Raji (cell line): ENCODE results near the gene PNRC2.

ENCODE experiments used
- POLR2A ChIP-seq: IDR thresholded peaks from 2 replicates; pipeline ENCODE4 v1.6.1; 2011; ENCODE audit warnings: low read depth, low read length, control low read depth; ENCODE audit not compliant: insufficient read depth

The PNRC2 gene

GRCh38 chr1:24003331-24003972, 43.8 kb downstream of the PNRC2 start:
- TF ChIP-seq POLR2A: peak; percentile 26; the same call in 1 of the 2 replicates

GRCh38 chr1:24004132-24004531, 44.5 kb downstream of the PNRC2 start:
- no peak for TF ChIP-seq POLR2A

GRCh38 chr1:24005163-24005562, 45.5 kb downstream of the PNRC2 start:
- no peak for TF ChIP-seq POLR2A

- no peak for TF ChIP-seq POLR2A
Measured at GRCh38 chr1:24007079-24007478, 47.5 kb downstream of the PNRC2 start.

- TF ChIP-seq POLR2A: no peak
Measured at GRCh38 chr1:24009406-24009805, 49.8 kb downstream of the PNRC2 start.

- no peak for TF ChIP-seq POLR2A
Measured at GRCh38 chr1:24010650-24011049, 51.0 kb downstream of the PNRC2 start.
